CD4-positive, alpha-beta T cell treated with Interleukin-4 for 4 hours (primary cell): ENCODE measurements around the gene C1QTNF1.

Experiments used
- DNase-seq: peaks from one replicate; pipeline ENCODE4 v3.0.0-alpha.2; 2020

C1QTNF1 gene

GRCh38 chr17:79023886-79024771 is at the start of gene C1QTNF1:
C1QTNF1 (plus strand) TSS chr17:79024169; CDS start chr17:79043969, 19,800 bp downstream.
- DNase-seq, result no peak

GRCh38 chr17:78974635-78975591 is 49.1 kb upstream of the C1QTNF1 start:
- DNase-seq, result no peak

- no peak for DNase-seq
Observed at GRCh38 chr17:78976907-78977680, 46.9 kb upstream of the C1QTNF1 start.

- DNase-seq, result no peak
Observed at GRCh38 chr17:78977681-78977943, 46.4 kb upstream of the C1QTNF1 start.

- no peak for DNase-seq
Observed at GRCh38 chr17:78977997-78978973, 45.7 kb upstream of the C1QTNF1 start.

- peak; percentile 27 for DNase-seq
Observed at GRCh38 chr17:78979780-78980623, 44.0 kb upstream of the C1QTNF1 start, which contains the start of gene LGALS3BP. LGALS3BP (minus strand) TSS chr17:78979923; CDS start chr17:78977191, 2,732 bp downstream.

- no peak for DNase-seq
Observed at GRCh38 chr17:78980624-78980972, 43.4 kb upstream of the C1QTNF1 start.

GRCh38 chr17:78981010-78981888 is 42.7 kb upstream of the C1QTNF1 start:
- DNase-seq, result no peak

GRCh38 chr17:78985395-78985794 is 38.6 kb upstream of the C1QTNF1 start:
- DNase-seq, result no peak

GRCh38 chr17:78986048-78986648 is 37.8 kb upstream of the C1QTNF1 start:
- peak; percentile 14 for DNase-seq

- DNase-seq, result no peak
Observed at GRCh38 chr17:78986649-78987328, 37.2 kb upstream of the C1QTNF1 start.

- no peak for DNase-seq
Observed at GRCh38 chr17:78988152-78988551, 35.8 kb upstream of the C1QTNF1 start.

- no peak for DNase-seq
Observed at GRCh38 chr17:78990349-78991016, 33.5 kb upstream of the C1QTNF1 start.

GRCh38 chr17:78991017-78991738 is 32.8 kb upstream of the C1QTNF1 start:
- no peak for DNase-seq

GRCh38 chr17:78991906-78992532 is 31.9 kb upstream of the C1QTNF1 start:
- no peak for DNase-seq

- no peak for DNase-seq
Observed at GRCh38 chr17:78992542-78993212, 31.3 kb upstream of the C1QTNF1 start.
